OCI-M1 (cell line): ENCODE results near the gene HIPK1.

Source experiments
- DNase-seq: peaks from one replicate; lab custom pipeline; 2025; lab: John Stamatoyannopoulos, UW

The HIPK1 gene

DNA sequence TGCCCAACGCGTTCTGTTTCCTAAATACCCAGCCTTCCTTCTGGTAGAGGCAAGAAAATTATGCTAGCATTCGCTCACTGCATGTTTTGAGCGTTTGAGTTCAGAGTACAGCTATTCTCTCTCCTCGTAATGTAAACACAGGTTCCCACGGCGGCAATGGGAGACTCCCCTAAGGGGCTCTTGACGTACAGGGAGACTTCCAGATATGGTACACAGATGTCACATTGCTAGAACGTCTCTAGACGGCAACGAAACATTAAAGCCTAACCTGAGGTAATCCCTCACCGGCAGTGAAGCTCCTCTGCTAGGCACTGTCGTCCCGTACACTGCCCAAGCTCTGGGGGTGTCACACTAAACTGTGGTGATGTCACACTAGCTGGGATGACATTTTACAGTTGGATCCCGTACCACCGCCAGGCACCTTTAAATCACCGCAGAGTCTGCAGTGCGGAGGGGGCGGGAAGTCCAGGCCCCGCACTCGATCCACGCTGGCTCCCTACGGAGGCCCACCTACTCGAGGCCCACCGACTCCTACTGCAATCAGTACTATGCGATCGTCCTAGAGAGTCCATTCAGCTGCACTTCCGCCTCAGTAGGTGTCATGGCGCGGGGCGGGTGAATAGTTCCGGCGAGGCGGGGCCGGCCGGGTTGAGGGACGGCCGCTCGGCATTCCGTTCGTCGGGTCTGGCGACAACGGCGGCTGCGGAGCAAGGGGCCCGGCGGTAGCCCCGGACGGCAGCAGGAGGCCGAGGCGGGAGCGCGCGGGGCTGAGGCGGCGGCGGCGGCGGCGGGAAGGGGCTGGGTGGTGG lies at the start of gene HIPK1:
Gene HIPK1 (plus strand): TSS at position 384 of the 809 bp plus-strand sequence.
- DNase-seq = peak; percentile 94

DNA sequence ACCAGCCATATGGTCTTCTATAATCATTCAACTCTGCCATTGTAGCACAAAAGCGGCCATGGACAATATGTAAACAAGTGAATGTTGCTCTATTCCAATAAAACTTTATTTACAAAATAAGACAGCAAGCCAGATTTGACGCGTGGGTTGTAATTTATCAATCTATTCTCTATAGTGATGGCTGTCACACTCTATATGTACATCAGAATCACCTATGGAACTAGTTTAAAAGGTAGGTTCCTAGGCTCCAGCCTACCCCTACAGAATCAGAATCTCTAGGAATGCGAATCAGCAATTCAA lies 49.4 kb upstream of the HIPK1 start:
- DNase-seq = no peak

DNA sequence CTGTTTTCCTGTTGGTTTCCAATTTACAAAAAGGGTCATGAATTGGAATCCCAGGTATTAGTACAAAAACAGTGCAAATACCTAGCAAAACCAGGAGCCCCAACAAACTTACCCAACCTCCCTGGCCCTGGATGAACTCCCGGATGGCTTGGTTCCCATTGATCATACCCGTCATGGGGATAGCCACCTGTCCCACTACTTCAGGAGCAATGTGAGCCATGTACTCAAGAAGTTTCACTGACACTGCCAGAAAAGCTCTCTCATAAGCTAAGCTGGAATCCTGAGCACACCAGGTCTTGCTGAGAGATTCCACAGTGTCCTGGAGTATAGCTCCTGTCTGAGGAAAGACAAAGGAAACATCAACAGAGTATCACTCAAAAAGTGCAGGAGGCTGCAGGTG lies 47.5 kb upstream of the HIPK1 start:
- DNase-seq = no peak

GRCh38 chr1:113886417-113887401 lies 42.4 kb upstream of the HIPK1 start:
- no peak for DNase-seq

DNA sequence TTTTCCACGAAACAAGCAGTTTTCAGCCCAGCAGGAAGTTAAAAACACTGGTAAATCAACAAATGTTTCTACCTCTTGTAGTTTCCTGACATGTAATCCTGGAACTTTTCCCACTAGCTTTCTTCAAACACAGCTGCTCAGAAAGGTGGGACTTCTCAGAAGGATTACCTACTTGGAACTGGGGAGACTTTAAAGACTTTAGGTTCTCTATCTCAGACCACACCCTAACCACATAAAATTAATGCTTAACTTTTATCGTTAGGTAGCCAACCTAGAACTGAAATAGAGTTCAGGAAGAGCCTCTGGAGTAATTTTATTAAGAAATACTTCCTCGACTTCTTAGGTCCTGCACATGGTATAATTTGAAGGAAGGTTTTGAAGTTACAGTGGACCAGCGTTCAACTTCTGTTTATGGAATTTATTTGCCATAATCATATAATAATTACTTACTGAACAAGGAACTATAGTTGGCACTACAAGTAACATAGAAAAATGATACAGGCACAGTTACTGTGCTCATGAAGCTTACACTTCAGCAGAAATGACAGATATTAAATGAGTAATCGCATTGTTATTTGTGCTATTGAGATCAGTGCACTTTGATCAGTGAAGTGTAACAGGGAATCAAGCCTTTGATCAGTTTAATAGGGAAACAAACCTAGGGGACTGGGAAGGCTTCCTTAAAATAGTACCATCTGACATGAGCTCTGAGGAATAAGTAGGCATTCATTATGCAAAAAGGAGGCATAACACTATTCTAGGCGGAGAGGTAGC lies 41.5 kb upstream of the HIPK1 start, which contains the start of gene BCL2L15:
Gene BCL2L15 (minus strand): TSS at position 180 of the 774 bp plus-strand sequence. CDS start 206 bp downstream, outside the sequence.
- DNase-seq = no peak

DNA sequence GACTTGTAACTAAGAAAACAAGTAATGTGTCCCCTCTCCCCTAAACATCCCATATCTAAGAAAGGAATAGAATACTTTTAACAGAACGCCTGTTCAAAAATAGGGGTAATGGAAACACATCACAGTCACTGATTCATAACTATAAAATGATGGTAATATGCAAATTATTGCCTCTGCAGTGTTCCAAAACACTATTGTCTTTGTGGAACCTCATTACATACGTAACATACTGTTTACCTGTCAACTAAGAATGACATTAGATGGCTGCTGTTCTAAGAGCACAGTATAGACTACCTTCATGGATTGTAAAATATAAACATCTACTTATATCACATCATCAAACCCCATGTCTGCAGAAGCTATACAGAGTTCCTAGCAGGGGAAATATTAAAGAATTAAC lies 38.3 kb upstream of the HIPK1 start:
- no peak for DNase-seq

DNA sequence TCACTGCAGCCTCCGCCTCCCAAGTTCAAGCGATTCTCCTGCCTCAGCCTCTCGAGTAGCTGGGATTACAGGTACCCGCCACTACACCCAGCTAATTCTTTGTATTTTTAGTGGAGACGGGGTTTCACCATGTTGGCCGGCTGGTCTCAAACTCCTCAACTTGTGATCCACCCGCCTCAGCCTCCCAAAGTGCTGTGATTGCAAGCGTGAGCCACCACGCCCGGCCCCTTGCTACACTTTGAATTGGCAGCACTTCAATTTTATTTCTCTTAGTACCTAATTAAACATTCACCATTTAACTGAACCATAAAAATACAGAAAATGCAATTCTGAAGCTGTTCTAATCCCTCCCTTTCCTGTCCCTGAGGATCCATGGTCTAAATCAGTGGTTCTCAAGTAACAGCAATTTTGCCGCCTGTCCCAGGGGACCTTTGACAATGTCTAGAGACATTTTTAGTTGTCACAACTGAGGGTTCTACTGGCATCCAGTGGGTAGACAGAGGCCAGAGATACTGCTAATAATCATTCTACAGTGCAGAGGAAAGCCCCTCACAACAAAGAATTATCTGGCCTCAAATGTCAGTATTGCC lies 37.4 kb upstream of the HIPK1 start:
- DNase-seq = no peak

- DNase-seq = no peak
These were observed 35.9 kb upstream of the HIPK1 start for GRCh38 chr1:113893267-113893666.

DNA sequence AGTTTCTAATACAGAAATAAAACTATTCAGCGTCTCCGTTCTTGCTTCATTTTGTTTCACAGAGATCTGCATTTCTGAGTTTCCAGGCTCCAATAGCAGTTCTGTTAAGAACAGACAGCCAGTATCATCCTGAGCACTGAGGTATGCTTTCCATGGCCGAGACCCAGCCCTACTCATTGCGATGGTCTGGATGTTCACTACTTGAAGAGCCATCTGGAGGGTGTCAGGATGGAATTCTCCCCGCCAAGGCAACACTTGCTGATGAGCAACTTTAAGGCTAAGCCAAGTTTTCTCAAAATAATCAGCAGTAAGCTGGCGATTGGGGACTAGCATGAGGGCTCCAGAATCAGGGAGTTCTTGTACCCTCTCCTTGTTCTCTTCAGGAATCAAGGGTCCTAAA lies 34.0 kb upstream of the HIPK1 start:
- no peak for DNase-seq

- no peak for DNase-seq
These were observed 33.2 kb upstream of the HIPK1 start for GRCh38 chr1:113895961-113896360.

DNA sequence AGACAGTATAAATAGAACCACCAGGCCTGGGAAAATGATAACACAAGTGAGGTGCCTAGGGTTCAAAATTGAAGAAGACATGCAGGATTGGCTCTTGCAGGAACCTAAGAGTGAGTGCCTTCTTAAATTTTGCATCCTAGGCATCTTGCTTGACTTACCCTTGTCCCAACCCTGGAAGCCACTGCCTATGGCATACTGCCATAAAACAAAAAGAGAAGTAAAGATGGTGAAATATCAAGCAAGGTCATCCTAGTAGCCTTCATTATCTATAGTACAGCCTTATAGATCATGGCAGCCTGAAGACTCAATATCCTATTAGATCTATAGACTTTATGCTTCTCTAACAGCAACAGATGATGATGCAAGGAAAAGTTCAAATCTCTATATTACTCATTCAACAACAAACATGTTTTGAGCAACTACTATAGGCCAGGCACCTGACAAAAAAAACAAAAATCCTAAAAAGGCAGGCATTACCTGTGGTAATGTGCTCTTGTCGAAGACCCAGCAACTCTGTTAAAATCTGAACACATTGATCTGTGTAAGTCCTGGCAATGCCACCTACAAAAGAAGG lies 30.8 kb upstream of the HIPK1 start:
- peak; percentile 31 for DNase-seq

- no peak for DNase-seq
These were observed 30.0 kb upstream of the HIPK1 start for GRCh38 chr1:113899111-113899510.

GRCh38 chr1:113901191-113901590 lies 27.9 kb upstream of the HIPK1 start:
- no peak for DNase-seq

- DNase-seq = peak; percentile 34
These were observed 25.4 kb upstream of the HIPK1 start for GRCh38 chr1:113903501-113904292.

DNA sequence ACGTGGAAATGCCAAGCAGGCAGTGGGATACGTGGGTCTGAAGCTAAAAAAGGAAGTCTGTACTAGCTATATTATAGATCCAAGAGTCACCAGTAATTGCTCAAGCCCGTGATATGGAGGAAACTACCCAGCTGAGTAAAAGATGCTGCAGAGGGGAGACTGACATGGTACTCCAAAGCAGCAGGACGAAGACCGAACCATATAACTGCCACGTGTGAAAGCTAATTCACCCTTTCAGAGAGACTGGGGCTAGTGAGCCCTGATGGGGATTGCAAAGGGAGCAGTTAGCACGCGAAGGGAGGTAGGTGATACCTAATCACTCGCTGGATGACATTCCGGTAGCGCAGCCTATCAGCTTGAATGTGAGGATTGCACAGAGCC lies 24.8 kb upstream of the HIPK1 start:
- no peak for DNase-seq

DNA sequence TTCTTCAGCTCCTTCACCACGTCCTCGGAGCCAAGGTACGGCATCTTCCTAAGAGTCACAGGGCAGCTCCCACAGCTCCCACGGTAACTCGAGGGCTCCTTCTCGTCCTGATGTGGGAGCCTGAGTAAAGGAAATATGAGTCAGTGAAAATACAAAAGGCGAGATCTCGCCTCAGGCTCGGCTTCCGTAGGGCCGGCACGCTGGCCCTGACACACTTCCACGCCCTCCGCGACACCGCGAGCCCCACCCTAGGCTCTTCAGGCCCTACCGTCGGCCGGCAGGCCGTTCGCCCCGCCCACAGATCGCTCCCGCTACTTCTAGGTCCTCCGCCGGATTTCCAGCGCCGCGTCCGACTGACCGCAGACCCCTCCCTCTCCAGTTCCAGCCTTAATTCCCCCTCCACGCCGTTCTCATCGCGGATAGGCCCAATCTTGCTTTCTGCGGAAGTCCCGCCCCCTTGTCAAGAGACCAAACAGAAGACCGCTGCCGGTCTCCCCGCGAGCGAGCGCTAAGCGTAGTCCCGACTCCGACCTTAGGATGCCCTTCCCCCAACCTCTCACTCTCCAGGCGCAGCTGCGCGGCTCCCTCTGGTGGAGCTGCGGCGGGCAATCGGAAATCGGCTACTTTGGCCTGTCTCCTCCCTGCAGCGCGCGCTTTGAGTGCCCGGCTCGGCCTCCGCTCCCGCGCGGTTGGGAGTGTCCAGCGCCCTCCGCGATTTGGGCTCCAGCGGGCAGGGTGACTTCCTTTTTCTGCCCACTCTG lies 24.3 kb upstream of the HIPK1 start, which contains the start of the genes AP4B1 and DCLRE1B:
Gene AP4B1 (minus strand): TSS at position 126 of the 761 bp plus-strand sequence. CDS start 82 bp downstream, at position 44.
Gene DCLRE1B (plus strand): TSS at position 653 of the 761 bp plus-strand sequence. CDS start 261 bp downstream, outside the sequence.
- peak; percentile 99 for DNase-seq

DNA sequence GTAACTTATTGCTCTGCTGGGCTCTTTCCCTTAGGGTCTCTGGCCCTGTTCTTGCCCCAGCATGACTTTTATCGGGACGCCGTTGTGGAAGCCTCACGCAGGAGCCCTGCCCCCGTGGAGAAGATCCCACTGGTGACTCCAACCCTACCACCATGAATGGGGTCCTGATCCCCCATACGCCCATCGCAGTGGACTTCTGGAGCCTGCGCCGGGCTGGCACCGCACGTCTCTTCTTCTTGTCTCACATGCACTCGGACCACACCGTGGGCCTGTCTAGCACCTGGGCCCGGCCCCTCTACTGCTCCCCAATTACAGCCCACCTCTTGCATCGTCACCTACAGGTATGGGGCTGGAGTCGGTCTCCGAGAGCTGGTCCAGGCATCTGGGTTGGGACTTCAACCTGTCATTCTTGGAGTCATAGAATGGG lies 23.7 kb upstream of the HIPK1 start:
- peak; percentile 67 for DNase-seq

DNA sequence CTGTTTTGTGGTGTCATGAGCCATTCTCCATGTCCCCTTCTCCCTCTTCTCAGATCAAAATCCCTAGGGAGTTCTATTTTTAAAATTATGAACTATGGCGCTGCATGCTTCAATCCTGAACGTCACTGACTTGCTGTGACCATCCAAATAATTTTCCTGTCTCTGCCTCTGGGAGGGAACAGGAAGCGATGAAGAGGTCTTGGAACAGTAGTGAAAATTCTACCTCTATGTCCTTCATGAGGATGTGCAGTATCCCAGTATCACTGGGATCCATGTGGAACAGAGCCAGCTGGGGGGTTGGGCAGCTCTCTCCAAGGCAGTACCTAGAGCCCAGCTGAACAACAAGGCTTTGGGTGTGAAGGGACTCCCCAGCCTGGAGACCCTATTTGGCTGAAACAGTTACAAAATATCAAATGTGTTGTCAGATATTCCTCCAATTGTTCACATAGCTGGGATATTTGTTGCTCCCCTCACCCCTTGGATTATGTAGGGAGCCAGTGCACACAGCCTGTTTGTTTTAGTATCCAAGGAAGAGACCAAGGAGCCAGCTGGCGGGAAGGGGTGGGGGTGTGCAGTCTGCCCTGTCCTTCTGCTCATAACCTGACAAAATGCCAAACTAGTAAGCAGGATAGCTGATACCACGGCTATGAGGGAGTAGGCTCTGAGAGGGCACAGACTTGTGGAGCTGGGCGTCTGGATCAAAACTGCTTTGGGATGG lies 16.4 kb upstream of the HIPK1 start:
- peak; percentile 38 for DNase-seq

- DNase-seq = peak; percentile 38
These were observed 15.8 kb upstream of the HIPK1 start for GRCh38 chr1:113913312-113913668.
